Activated CD8-positive, alpha-beta memory T cell treated with anti-CD3 and anti-CD28 coated beads, Interleukin-2, amount 50 U/mL, for 24 hours (primary cell): ENCODE data around the gene HS6ST1.

Source experiments
- DNase-seq: peaks from one replicate; pipeline ENCODE4 v3.0.0-alpha.2; 2020; ENCODE audit errors: extremely low read depth

The HS6ST1 gene, protein sequence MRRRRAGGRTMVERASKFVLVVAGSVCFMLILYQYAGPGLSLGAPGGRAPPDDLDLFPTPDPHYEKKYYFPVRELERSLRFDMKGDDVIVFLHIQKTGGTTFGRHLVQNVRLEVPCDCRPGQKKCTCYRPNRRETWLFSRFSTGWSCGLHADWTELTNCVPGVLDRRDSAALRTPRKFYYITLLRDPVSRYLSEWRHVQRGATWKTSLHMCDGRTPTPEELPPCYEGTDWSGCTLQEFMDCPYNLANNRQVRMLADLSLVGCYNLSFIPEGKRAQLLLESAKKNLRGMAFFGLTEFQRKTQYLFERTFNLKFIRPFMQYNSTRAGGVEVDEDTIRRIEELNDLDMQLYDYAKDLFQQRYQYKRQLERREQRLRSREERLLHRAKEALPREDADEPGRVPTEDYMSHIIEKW

DNA sequence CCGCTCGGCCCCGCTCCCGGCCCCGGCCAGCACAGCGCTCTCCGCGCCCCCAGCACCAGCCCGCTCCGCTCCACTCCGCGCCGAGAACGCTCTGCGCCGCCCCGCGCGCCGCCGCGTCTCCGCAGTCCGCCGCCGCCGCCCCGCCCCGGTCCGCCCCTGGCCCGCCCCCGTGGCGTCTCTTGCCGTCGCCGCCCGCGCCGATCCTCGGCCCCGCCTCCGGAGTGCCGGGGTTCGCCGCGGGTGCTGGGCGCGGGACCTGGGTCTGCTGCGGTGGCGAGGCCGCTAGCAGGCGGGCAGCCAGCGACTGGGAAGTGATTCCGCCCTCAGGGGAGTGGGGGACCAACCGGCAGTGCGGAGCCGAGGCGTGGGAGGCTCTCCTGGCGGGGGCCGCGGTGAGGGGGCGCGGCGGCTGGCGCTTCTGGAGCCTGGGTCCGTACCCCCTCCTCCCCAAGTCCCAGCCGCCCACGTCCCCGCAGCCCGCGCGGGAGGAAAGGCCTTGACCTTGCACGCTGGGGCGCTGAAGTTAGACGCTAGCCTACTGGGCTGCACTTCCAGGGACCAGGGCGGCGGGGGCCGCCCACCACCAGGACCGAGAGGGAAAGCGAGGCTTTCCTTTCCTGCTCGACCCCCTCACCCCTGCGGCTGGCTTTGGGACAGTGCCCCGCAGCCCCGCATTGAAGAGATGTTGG, at the start of gene HS6ST1:
Gene HS6ST1, minus strand, starts transcription at position 93 of the 689 bp plus-strand sequence. CDS start 305 bp downstream, outside the sequence.
- DNase-seq: peak; percentile 63

DNA sequence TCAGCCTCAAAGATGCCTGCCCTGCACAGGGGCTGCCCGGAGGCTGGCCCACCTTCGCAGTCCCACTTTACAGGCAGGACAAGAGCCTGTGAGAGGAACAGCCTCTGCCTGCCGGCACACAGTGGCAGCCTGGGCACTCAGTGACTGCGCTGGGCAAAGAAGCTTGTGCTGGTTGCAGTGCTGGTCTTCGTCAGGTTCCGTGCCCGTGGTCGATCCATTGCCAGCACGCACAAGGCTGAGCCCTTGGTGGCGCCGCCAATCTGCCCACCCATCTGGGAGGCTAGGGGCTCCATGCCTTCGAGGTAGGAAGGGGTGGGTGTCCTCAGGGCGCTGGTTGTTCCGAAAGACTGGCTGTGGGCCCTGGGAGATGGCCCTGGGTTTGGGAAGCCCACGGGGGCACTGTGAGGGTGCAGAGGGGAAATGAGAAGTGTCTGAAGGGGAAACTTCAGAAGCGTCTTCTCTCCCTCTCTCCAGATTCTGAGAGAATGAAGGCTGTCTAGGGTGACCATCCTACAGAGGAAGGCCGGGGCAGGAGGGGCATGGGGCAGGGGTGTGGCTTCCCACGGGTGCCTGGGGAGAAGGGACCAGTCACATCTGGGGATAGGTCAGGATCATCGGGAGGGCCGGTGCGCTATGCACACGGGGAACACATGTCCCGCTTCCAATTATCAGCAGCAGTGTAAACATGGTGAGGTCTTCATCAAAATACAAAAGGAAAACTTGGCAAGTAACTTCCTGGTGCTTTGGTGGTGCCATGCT, 49.1 kb upstream of the HS6ST1 start:
- DNase-seq: no peak

GRCh38 chr2:128366713-128367511, 48.2 kb upstream of the HS6ST1 start:
- DNase-seq: no peak

GRCh38 chr2:128365217-128365905, 46.7 kb upstream of the HS6ST1 start:
- DNase-seq: no peak

DNA sequence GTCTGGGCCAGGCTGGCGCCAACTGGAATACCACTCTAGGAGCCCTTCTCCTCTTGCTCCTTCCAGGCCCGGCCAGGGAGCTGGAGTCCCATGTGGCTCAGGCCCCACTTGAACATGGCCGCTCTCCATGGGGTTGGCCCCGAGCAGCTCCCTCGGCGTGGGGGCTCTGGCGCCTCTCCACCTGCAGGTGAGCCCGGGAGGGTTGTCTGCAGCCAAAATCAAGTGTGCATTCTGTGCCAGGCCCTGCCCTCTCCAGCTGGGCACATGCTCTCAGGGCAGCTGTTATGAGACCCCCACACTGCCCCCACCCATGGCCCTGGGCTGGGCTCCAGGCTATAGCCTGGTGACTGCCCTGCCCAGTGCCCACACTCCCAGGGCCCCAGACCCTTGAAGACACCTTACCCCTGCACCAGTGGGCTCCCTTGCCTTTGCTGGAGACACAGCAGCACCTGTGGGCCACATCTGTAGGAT, 45.8 kb upstream of the HS6ST1 start:
- no peak for DNase-seq

- DNase-seq: no peak
Measured at GRCh38 chr2:128363934-128364361, 45.3 kb upstream of the HS6ST1 start.

- DNase-seq: no peak
Measured at GRCh38 chr2:128362889-128363228, 44.2 kb upstream of the HS6ST1 start.

GRCh38 chr2:128362176-128362888, 43.7 kb upstream of the HS6ST1 start:
- no peak for DNase-seq

GRCh38 chr2:128361376-128362131, 42.9 kb upstream of the HS6ST1 start:
- no peak for DNase-seq

DNA sequence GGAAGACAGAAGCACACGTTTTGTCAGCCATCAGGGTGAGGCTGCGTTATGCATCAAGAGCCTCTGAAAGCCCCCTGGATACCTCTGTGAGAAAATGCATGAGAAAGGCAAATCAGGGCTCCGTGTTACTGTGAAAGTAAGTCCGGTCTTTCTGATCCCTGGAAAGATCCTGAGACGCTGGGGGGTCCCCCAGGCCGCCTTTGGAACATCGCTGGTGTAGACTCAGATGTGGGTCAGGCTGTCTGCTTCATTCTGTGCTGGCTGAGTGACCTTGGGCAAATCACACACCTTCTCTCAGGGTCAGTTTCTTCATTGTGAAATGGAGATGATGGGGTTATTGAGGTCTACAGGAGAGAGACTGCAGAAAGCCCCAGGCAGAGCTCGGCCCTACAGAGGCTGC, 42.0 kb upstream of the HS6ST1 start:
- DNase-seq: no peak

- DNase-seq: no peak
Measured at GRCh38 chr2:128359841-128360240, 41.2 kb upstream of the HS6ST1 start.

- no peak for DNase-seq
Measured at GRCh38 chr2:128358941-128359731, 40.5 kb upstream of the HS6ST1 start.

DNA sequence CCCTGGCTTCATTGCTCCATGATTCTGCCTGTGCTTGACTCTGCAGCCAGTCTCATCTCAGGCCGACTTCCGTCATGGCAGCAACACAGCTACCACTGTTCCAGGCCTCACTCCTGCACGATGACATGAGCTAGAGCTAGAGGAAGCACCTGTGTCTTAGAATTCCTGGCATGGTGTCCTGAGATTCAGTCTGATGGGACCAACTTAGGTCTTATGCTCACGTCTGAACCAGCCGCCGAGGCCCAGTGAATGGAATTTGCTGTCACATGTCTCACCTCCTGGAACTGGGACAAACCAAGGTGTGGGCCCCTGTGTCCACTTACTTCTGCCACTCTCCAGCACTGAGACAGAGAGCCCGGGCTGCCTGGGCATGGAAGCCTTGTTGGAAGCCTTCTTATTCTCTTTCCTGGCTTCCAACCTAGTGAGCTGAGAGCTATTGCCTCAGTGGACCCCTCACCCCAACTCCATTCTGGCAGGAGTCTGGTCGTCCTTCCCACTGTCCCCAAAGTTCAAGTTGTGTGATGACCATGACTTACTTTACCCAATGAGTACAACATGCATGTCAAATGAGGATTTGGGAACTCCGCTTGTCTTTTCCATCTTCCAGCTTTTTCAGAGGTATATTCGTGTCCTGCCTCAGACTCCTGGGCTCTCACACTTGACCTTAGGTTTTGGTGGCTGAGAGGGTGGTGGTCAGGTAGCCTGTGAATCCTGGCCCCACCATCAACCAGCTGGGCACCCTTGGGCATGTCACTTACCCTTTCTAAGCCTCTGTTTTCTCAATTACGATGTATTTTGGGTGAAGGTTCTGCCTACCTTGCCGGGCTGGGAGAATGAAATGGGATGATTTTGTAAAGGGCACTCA, 39.1 kb upstream of the HS6ST1 start:
- DNase-seq: no peak

- no peak for DNase-seq
Measured at GRCh38 chr2:128356127-128356526, 37.5 kb upstream of the HS6ST1 start.

GRCh38 chr2:128354726-128355470, 36.2 kb upstream of the HS6ST1 start:
- DNase-seq: no peak

DNA sequence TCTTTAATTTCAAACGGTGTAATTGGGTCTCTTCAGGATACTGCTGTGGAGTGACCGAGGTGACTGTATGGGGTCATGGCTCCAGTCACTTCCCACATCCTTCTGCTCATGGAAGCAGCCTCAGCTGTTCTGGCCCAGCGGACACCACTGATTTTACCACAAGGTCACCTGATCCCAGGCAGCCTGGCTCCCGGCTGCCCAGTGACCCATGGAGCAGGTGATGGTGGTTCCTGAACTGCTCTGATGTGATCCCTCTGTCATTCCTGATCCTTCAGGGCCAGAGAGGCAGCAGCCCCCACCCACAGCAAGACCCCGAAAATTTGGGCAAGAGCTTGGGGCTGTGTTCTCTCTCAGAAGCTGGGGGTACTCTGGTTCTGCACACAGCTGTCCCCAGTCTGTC, 35.5 kb upstream of the HS6ST1 start:
- DNase-seq: no peak

GRCh38 chr2:128350736-128351135, 32.1 kb upstream of the HS6ST1 start:
- DNase-seq: no peak
